Purkinje cell (primary cell): ENCODE results near the gene GATB. TPM values are rescaled to one million over a fixed set of nuclear protein-coding genes. Genes with fewer than 3 reads are reported as not detected.

Experiments used
- polyA plus RNA-seq: library from polyadenylated mRNA; unstranded; fragments of >200 nt; fragmentation: Nextera tagmentation; gene quantifications from 2 replicates; pipeline ENCODE4 v1.2.1, GENCODE V29; 2014

GATB gene, protein sequence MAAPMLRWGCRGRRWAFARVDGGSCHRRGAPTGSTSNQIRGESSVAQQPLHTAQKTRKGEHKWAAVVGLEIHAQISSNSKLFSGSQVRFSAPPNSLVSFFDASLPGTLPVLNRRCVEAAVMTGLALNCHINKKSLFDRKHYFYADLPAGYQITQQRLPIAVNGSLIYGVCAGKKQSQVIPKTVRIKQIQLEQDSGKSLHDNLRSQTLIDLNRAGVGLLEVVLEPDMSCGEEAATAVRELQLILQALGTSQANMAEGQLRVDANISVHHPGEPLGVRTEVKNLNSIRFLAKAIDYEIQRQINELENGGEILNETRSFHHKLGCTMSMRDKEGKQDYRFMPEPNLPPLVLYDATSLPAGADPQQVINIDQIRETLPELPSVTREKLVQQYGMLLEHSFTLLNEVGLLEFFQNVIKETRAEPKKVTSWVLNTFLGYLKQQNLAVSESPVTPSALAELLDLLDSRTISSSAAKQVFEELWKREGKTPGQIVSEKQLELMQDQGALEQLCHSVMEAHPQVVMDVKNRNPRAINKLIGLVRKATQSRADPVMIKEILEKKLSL
- 43.2 and 43.8 TPM in 2 replicates for polyA plus RNA-seq

DNA sequence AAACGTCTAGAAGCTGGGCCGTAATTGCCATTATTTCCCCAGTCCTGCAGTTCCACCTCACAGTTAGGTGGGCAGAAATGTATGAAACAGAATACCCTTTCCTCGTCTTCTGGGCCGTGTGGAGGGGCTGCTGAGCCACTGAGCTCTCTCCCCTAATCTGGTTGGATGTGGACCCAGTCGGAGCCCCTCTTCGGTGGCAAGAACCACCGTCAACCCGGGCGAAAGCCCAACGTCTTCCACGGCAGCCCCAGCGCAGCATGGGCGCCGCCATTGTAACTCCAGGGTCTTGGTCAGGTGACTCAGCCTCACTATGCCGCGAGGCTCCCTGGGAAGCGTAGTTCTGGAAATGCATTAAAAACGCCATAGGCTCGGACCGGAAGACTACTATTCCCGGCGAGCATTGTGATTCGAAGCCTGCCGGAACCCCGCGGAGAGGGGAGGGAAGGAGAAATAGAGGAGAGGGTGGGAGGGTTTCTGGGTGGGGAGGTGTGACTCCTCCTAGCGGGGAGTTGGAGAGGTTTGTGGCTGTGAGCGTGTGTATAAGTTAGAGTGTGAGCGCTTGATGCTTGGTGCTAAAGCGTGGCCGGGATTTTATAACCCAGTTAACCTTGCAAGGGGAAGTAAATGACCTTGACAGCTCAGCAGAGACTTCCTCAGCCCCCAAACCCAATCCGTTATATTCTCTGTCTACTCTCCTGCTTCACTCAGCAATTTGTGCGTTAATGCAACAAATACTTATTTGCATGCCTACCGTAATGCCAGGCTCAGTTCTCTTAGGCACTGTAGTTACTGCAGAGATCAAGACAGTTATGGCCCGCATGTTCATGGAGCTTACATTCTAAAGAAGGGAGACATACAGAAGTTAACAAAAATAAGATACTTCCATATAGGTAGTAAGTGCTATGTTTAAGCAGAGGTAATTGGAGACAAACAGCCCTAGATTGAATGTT lies at the start of gene GATB:
GATB (minus strand) TSS at position 296 of the 950 bp plus-strand sequence; CDS start at position 271, 25 bp downstream.

